ENCODE measurements around the gene JAG2.

Gene JAG2

DNA sequence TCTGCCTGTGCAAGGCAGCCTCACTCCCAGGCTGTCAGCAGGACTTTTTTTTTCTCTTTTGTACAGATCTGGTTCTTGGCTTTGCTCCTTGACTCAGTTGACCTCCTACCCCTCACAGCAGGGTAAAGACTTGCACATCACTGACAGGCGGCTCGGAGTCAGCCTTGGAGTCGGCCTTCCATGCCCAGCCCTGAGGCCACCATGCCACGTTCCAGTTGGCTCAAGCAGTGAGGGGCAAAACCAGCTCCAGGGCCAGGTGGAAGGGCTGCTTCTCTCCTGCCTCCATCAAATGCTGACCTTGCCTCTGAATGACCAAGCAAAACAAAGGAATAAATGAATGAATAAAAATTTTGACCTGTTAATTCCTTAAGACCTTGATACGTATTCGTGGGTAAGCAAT, 27.6 kb downstream of the JAG2 start:
- DNase-seq (ENCODE audit: low read depth), result no peak
- H3K4me3 ChIP-seq (ENCODE audit: low read depth, low read length), result no peak overlapping the region
- in situ Hi-C loops (cut with HindIII; ENCODE audit: low sequenced_read_pairs), result no loop called here
- TF ChIP-seq, protein P1, sequence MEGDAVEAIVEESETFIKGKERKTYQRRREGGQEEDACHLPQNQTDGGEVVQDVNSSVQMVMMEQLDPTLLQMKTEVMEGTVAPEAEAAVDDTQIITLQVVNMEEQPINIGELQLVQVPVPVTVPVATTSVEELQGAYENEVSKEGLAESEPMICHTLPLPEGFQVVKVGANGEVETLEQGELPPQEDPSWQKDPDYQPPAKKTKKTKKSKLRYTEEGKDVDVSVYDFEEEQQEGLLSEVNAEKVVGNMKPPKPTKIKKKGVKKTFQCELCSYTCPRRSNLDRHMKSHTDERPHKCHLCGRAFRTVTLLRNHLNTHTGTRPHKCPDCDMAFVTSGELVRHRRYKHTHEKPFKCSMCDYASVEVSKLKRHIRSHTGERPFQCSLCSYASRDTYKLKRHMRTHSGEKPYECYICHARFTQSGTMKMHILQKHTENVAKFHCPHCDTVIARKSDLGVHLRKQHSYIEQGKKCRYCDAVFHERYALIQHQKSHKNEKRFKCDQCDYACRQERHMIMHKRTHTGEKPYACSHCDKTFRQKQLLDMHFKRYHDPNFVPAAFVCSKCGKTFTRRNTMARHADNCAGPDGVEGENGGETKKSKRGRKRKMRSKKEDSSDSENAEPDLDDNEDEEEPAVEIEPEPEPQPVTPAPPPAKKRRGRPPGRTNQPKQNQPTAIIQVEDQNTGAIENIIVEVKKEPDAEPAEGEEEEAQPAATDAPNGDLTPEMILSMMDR (IDR thresholded peaks at IDR 0.05; ENCODE audit: low read depth, low read length, missing control alignments), result no peak

DNA sequence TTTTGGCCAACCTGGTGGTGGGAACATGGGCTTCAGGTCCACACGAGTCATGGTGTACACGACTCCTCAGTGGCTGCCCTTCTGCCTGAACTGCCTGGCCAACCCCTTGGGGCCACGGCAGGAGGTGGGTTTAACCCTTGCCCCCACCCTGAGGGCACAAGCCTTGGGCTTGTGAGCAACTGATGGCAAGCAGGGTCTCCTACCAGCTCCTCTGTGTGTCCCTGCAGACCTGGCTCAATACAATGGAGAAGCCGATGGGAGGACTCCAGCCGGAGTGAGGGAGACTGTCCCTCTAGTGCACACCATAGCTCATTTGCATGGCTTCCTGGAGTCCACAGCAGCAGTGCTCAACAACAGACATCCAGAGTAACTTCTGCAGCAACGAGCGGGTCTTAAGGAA, 28.0 kb downstream of the JAG2 start:
- TF ChIP-seq, protein P1 (IDR thresholded peaks at IDR 0.05; ENCODE audit: low read depth, low read length, missing control alignments), result no peak
- no peak overlapping the region for H3K4me3 ChIP-seq (ENCODE audit: low read depth, low read length)
- no peak for DNase-seq (ENCODE audit: low read depth)
- in situ Hi-C loops (cut with HindIII; ENCODE audit: low sequenced_read_pairs), result no loop called here

DNA sequence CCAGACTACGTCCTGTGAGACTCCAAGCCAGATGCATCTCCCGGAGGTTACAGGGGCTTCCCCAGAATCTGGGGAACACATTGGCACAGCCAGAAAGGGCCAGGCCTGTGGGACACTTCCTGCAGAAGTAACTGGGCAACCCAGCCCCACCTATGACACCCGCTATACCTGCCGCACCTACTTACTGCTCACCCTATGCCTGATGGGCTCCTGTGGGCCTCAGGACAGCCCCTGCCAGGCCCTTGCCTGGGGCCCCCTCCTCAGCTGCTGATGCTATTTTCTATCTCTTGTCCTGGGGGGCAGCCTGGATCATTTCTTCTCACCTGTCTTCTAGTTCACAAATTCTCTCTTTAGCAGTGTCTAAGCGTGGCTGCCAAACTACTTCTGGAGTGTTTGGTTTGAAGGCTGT, 28.7 kb downstream of the JAG2 start:
- no peak for DNase-seq (ENCODE audit: low read depth)
- in situ Hi-C loops (cut with HindIII; ENCODE audit: low sequenced_read_pairs), result no loop called here
- no peak overlapping the region for H3K4me3 ChIP-seq (ENCODE audit: low read depth, low read length)
- TF ChIP-seq, protein P1 (IDR thresholded peaks at IDR 0.05; ENCODE audit: low read depth, low read length, missing control alignments), result no peak

DNA sequence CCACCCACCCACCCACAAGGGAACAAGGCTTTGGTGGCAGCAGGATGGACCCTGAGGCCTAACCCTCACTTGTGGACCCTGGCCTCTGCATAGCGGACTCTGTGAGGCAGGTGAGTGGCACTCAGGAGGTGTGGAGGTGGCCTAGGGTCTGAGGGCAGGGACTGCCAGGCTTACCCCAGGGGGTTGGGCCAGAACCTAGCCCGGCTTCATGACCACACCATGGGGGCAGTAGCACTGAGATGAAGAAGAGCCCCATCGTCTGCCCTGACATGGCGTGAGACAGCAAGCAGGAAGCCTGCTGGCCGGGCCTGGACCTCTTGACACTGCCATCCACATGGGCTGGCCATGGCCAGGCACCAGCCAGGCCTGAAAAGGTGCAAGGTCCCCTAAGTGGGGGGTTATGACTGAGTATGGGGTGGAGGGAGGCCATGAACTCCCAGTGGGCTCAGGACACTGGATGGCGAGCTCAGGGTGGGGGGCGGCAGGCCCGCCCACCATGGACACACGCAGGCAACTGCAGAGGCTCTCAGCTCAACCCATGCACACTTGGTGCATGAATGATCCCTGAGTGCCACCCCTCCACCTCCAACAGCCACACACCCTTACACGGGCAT, 29.3 kb downstream of the JAG2 start:
- TF ChIP-seq, protein P1 (IDR thresholded peaks at IDR 0.05; ENCODE audit: low read depth, low read length, missing control alignments), result no peak
- in situ Hi-C loops (cut with HindIII; ENCODE audit: low sequenced_read_pairs), result no loop called here
- H3K4me3 ChIP-seq (ENCODE audit: low read depth, low read length), result no peak overlapping the region
- no peak for DNase-seq (ENCODE audit: low read depth)

DNA sequence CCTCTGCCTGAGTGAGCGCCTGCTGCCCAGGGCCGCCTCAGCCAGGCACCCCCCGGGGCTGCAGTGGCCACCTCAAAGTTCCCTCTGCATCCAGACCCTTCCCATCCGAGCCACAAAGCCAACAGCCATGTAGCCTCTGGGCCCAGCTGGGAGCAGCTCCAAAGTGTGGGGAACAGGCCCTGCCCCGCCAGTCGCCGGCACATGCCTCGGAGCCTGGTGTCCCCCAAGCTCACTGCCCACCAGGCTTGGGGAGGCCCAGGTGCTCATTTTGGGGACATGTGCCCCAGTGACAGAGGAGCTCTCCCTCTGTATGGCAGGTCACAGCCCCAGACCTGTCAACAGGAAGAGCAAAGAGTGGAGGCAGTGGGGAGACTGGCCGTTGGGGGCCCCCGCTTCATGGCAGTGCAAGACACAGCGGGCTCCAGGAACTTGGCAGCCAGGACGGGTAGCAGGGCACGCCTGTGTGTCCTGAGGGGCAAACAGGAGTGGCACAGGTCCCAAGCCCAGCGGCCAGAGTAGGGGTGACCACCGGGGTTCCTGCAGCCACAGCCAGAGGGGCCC, 29.9 kb downstream of the JAG2 start:
- no peak for DNase-seq (ENCODE audit: low read depth)
- no peak overlapping the region for H3K4me3 ChIP-seq (ENCODE audit: low read depth, low read length)
- TF ChIP-seq, protein P1 (IDR thresholded peaks at IDR 0.05; ENCODE audit: low read depth, low read length, missing control alignments), result no peak
- in situ Hi-C loops (cut with HindIII; ENCODE audit: low sequenced_read_pairs), result no loop called here

DNA sequence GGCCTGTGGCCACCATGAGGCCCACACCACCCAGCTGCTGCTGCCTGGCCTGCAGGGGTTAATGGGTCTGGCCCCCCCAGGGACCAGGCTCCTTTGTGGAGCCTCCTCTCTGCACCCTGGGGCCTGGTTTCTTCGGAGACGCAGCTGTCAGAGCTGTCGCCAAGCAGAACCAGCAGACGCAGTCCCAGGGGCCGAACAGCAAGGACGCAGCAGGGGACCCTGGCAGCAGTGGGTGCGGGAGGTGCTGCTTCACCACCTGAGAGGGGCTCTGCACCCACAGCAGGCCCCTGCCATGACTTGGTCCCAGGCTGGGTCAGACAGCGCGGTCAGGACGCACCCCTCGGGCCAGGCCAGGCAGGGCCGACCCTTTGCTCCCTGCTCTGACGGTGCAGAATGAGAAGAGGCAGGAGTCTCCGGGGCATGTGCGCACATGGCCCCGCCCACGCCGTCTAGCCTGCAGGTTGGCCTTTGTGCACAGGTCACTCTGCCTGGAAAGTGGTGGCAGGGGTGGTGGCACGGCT, 30.5 kb downstream of the JAG2 start:
- no peak overlapping the region for H3K4me3 ChIP-seq (ENCODE audit: low read depth, low read length)
- TF ChIP-seq, protein P1 (IDR thresholded peaks at IDR 0.05; ENCODE audit: low read depth, low read length, missing control alignments), result no peak
- DNase-seq (ENCODE audit: low read depth), result no peak
- in situ Hi-C loops (cut with HindIII; ENCODE audit: low sequenced_read_pairs), result no loop called here

Data from astrocyte of the cerebellum (primary cell).